ENCODE measurements around the gene SLC22A7. TPM values are rescaled to one million over a fixed set of nuclear protein-coding genes. Genes with fewer than 3 reads are reported as not detected.
"Not testable (repeated sequence)": the region's sequence is repeated elsewhere in the genome, so short reads cannot be mapped to it uniquely, and the experiment has no call there.

Gene SLC22A7
- total RNA-seq, 3 donors from 2014 or later: not detected

GRCh38 chr6:43346243-43346642 is 48.2 kb downstream of the SLC22A7 start:
- H3K27me3 Mint-ChIP-seq (ENCODE audit: low read depth); H3K4me1 Mint-ChIP-seq (ENCODE audit: low read depth); H3K9me3 Mint-ChIP-seq; DNase-seq; H3K4me3 Mint-ChIP-seq; ATAC-seq: not testable (repeated sequence)
- H3K36me3 Mint-ChIP-seq (ENCODE audit: insufficient read depth): peaks cover 28% of the 10 kb centered on the region

- H3K9me3 Mint-ChIP-seq: no peaks in the 10 kb centered on the region
- ATAC-seq (no peak), DNase-seq (no peak)
- H3K36me3 Mint-ChIP-seq (ENCODE audit: insufficient read depth): peaks cover 32% of the 10 kb centered on the region
- H3K4me3 Mint-ChIP-seq: no peak overlapping the region
- H3K4me1 Mint-ChIP-seq (ENCODE audit: low read depth): no peaks in the 10 kb centered on the region
- H3K27me3 Mint-ChIP-seq (ENCODE audit: low read depth): no peaks in the 10 kb centered on the region
Observed at GRCh38 chr6:43347021-43347420, 49.0 kb downstream of the SLC22A7 start.

GRCh38 chr6:43347444-43347843 is 49.4 kb downstream of the SLC22A7 start:
- Mint-ChIP-seq H3K36me3 (ENCODE audit: insufficient read depth) (peaks cover 32% of the 10 kb centered on the region), H3K9me3 (no peaks in the 10 kb centered on the region), H3K27me3 (ENCODE audit: low read depth) (no peaks in the 10 kb centered on the region), H3K4me1 (ENCODE audit: low read depth) (no peaks in the 10 kb centered on the region), H3K4me3 (no peak overlapping the region)
- DNase-seq (no peak), ATAC-seq (no peak)

- H3K4me1 Mint-ChIP-seq (ENCODE audit: low read depth); H3K4me3 Mint-ChIP-seq; H3K27me3 Mint-ChIP-seq (ENCODE audit: low read depth); DNase-seq; H3K9me3 Mint-ChIP-seq; ATAC-seq: not testable (repeated sequence)
- peaks cover 40% of the 10 kb centered on the region for H3K36me3 Mint-ChIP-seq (ENCODE audit: insufficient read depth)
Observed at GRCh38 chr6:43351951-43352350, 53.9 kb downstream of the SLC22A7 start.

Other genes starting within 250 kb of the SLC22A7 start
- gene CUL7, start 244.4 kb upstream of the SLC22A7 start, total RNA-seq: 10 to 100 TPM; 13.2 to 15.0 (median 13.3) TPM
- gene MRPL2, start 238.8 kb upstream of the SLC22A7 start, total RNA-seq: 100 to 1,000 TPM in 2 of 3 donors, 10 to 100 TPM in 1; 93.3 to 120 (median 115) TPM
- 1 to 10 TPM; 5.4 to 9.1 (median 7.4) TPM for gene KLC4, start 238.6 kb upstream of the SLC22A7 start, total RNA-seq
- gene PTK7, start 221.9 kb upstream of the SLC22A7 start, total RNA-seq: 1 to 10 TPM; 1.3 to 4.3 (median 1.9) TPM
- 10 to 100 TPM; 72.0 to 80.1 (median 72.8) TPM for gene SRF, start 127.0 kb upstream of the SLC22A7 start, total RNA-seq
- 10 to 100 TPM; 29.5 to 32.3 (median 30.4) TPM for gene CUL9, start 116.1 kb upstream of the SLC22A7 start, total RNA-seq
- gene DNPH1, start 68.8 kb upstream of the SLC22A7 start, total RNA-seq: 10 to 100 TPM; 27.5 to 52.1 (median 51.0) TPM
- under 1 TPM; 0.20 to 0.38 (median 0.21) TPM for gene TTBK1, start 54.8 kb upstream of the SLC22A7 start, total RNA-seq
- under 1 TPM in 1 of 3 donors, not detected in 2; 0.52 TPM for gene CRIP3, start 10.6 kb downstream of the SLC22A7 start, total RNA-seq
- 1 to 10 TPM; 7.4 to 7.8 (median 7.6) TPM for gene ZNF318, start 71.4 kb downstream of the SLC22A7 start, total RNA-seq
- gene ABCC10, start 129.3 kb downstream of the SLC22A7 start, total RNA-seq: 10 to 100 TPM; 24.2 to 30.1 (median 26.5) TPM
- 1 to 10 TPM; 5.0 to 9.0 (median 6.7) TPM for gene DLK2, start 157.3 kb downstream of the SLC22A7 start, total RNA-seq
- gene TJAP1, start 179.3 kb downstream of the SLC22A7 start, total RNA-seq: 10 to 100 TPM; 45.5 to 52.8 (median 46.2) TPM
- under 1 TPM; 0.16 to 0.47 (median 0.20) TPM for gene LRRC73, start 212.1 kb downstream of the SLC22A7 start, total RNA-seq
- 10 to 100 TPM; 33.3 to 40.9 (median 35.4) TPM for gene YIPF3, start 218.7 kb downstream of the SLC22A7 start, total RNA-seq
- 100 to 1,000 TPM; 192 to 231 (median 200) TPM for gene POLR1C, start 218.8 kb downstream of the SLC22A7 start, total RNA-seq

Data from activated T-cell treated with anti-CD3 and anti-CD28 coated beads, Interleukin-2, amount 50 U/mL, for 4 hours (primary cell).